Neuronal stem cell (in vitro differentiated cells): ENCODE data around the gene KDM4B.

Experiments
- DNase-seq: peaks from one replicate; pipeline ENCODE4 v3.0.0-alpha.2; 2013; ENCODE audit warnings: low spot score
- H2AFZ ChIP-seq: one replicate; pipeline ENCODE4 v1.6.1; 2013; ENCODE audit warnings: mild to moderate bottlenecking, low read length, inconsistent platforms
- H2AK5ac ChIP-seq: 2 replicates; pipeline ENCODE4 v1.6.1; 2013; ENCODE audit warnings: low read depth, mild to moderate bottlenecking, inconsistent platforms, low read length, moderate library complexity, mixed read lengths
- H2BK120ac ChIP-seq: 2 replicates; pipeline ENCODE4 v1.6.1; 2013; ENCODE audit warnings: low read depth, mild to moderate bottlenecking, inconsistent platforms, low read length, moderate library complexity, mixed read lengths
- H2BK12ac ChIP-seq: one replicate; pipeline ENCODE4 v1.6.1; 2013; ENCODE audit warnings: low read length, inconsistent platforms
- H2BK15ac ChIP-seq: 2 replicates; pipeline ENCODE4 v1.6.1; 2013; ENCODE audit warnings: mild to moderate bottlenecking, low read length, inconsistent platforms, mixed read lengths
- H2BK5ac ChIP-seq: one replicate; pipeline ENCODE4 v1.6.1; 2013; ENCODE audit warnings: inconsistent platforms, mild to moderate bottlenecking, low read length, moderate library complexity
- H3K14ac ChIP-seq: one replicate; pipeline ENCODE4 v1.6.1; 2013; ENCODE audit warnings: low read length, inconsistent platforms
- H3K18ac ChIP-seq: 2 replicates; pipeline ENCODE4 v1.6.1; 2013; ENCODE audit warnings: low read length, inconsistent platforms
- H3K23ac ChIP-seq: 2 replicates; pipeline ENCODE4 v1.6.1; 2013; ENCODE audit warnings: low read depth, mild to moderate bottlenecking, mixed read lengths, low read length, inconsistent platforms; ENCODE audit not compliant: poor library complexity
- H3K27ac ChIP-seq: replicated peaks from 3 replicates; pipeline ENCODE4 v1.5.1; 2013; ENCODE audit warnings: low read length, inconsistent platforms
- H3K27me3 ChIP-seq, 3 experiments: 2 replicates each; pipeline ENCODE4 v1.6.1; 2013; ENCODE audit warnings: low read length in 3 of 3, mild to moderate bottlenecking in 2 of 3, inconsistent platforms in 1 of 3, low read depth in 1 of 3, mixed read lengths in 1 of 3, moderate library complexity in 1 of 3; ENCODE audit not compliant: control insufficient read depth in 3 of 3, insufficient read depth in 3 of 3
- H3K36me3 ChIP-seq, 2 donors: replicated peaks in 1 of 2; 2 replicates each; pipeline ENCODE4 v1.6.1; 2013; ENCODE audit warnings: low read length in 2 of 2; ENCODE audit not compliant: control insufficient read depth in 2 of 2, insufficient read depth in 2 of 2
- H3K4ac ChIP-seq: 2 replicates; pipeline ENCODE4 v1.6.1; 2013; ENCODE audit warnings: inconsistent platforms, mild to moderate bottlenecking, low read length, moderate library complexity
- H3K4me1 ChIP-seq, 2 donors: 1 replicate in 1 of 2; 2 replicates in 1 of 2; pipeline ENCODE4 v1.6.1; 2013; ENCODE audit warnings: low read length in 2 of 2, low read depth in 1 of 2; ENCODE audit not compliant: control insufficient read depth in 2 of 2, insufficient read depth in 1 of 2
- H3K4me2 ChIP-seq: one replicate; pipeline ENCODE4 v1.6.1; 2013; ENCODE audit warnings: mild to moderate bottlenecking, low read length, inconsistent platforms; ENCODE audit not compliant: insufficient read depth, poor library complexity, severe bottlenecking
- H3K4me3 ChIP-seq, 2 donors: 2 replicates each; pipeline ENCODE4 v1.5.1; 2013; ENCODE audit warnings: low read length in 2 of 2, mild to moderate bottlenecking in 2 of 2, inconsistent platforms in 1 of 2, moderate library complexity in 1 of 2
- H3K79me1 ChIP-seq: one replicate; pipeline ENCODE4 v1.6.1; 2013; ENCODE audit warnings: low read depth, mild to moderate bottlenecking, inconsistent platforms, low read length, moderate library complexity
- H3K9ac ChIP-seq: one replicate; pipeline ENCODE4 v1.6.1; 2013; ENCODE audit warnings: mild to moderate bottlenecking, low read depth, low read length, inconsistent platforms; ENCODE audit not compliant: poor library complexity
- H3K9me3 ChIP-seq, 2 donors: replicated peaks in 1 of 2; 2 replicates each; pipeline versions ENCODE3 to v1.6.1; 2013; ENCODE audit warnings: low read length in 2 of 2, mild to moderate bottlenecking in 2 of 2, inconsistent platforms in 1 of 2, low read depth in 1 of 2, mixed read lengths in 1 of 2, moderate library complexity in 1 of 2; ENCODE audit not compliant: control insufficient read depth in 2 of 2, insufficient read depth in 1 of 2
- H4K8ac ChIP-seq: one replicate; pipeline ENCODE4 v1.6.1; 2013; ENCODE audit warnings: low read depth, mild to moderate bottlenecking, inconsistent platforms, low read length, moderate library complexity
- H4K91ac ChIP-seq: one replicate; pipeline ENCODE4 v1.6.1; 2013; ENCODE audit warnings: low read length, low read depth, mild to moderate bottlenecking, inconsistent platforms; ENCODE audit not compliant: poor library complexity
- WGBS, 2 donors: extraction: QIAGEN DNeasy Blood & Tissue Kit; methylation state at CpG; one replicate each; pipeline ENCODE4 v1.1.7; 2013; ENCODE audit warnings: missing lambda C conversion rate in 2 of 2, mixed read lengths in 1 of 2; ENCODE audit not compliant: insufficient read length in 2 of 2, insufficient replicate concordance in 1 of 2; ENCODE audit errors: extremely low coverage in 2 of 2; 5-methylcytosine and 5-hydroxymethylcytosine counted together

The KDM4B gene

GRCh38 chr19:4977299-4978174 is 8.6 kb downstream of the KDM4B start:
- H2BK15ac ChIP-seq, result no peak overlapping the region
- H3K27me3 ChIP-seq, result no peaks in the 10 kb centered on the region
- H3K36me3 ChIP-seq, result peaks cover 2 to 24% of the 10 kb centered on the region in 2 donors
- H3K14ac ChIP-seq, result no peak overlapping the region
- H2AK5ac ChIP-seq, result no peak overlapping the region
- no peak overlapping the region for H4K8ac ChIP-seq
- H4K91ac ChIP-seq, result no peak overlapping the region
- peak overlapping the region; percentile 52 for H3K23ac ChIP-seq
- H3K4me1 ChIP-seq, result peaks cover 3 to 15% of the 10 kb centered on the region in 2 donors
- no peak overlapping the region for H3K4ac ChIP-seq
- H3K79me1 ChIP-seq, result peaks cover 33% of the 10 kb centered on the region
- WGBS, 2 donors, result no CpG with 5 or more reads among the region's 36 CpGs
- H2BK5ac ChIP-seq, result peak overlapping the region; percentile 26
- no peak overlapping the region for H2BK12ac ChIP-seq
- no peak overlapping the region for H2BK120ac ChIP-seq
- DNase-seq, result no peak
- H2AFZ ChIP-seq, result no peak overlapping the region
- peak overlapping the region; percentile 78 for H3K9ac ChIP-seq
- H3K27ac ChIP-seq, result peak overlapping the region; percentile 33
- no peak overlapping the region for H3K4me2 ChIP-seq
- H3K18ac ChIP-seq, result peak overlapping the region; percentile 21
- no peak overlapping the region for H3K4me3 ChIP-seq
- H3K9me3 ChIP-seq, result no peaks in the 10 kb centered on the region

GRCh38 chr19:4979211-4979807 is 10.4 kb downstream of the KDM4B start:
- Histone ChIP-seq H2BK15ac (no peak overlapping the region), H3K79me1 (peaks cover 33% of the 10 kb centered on the region), H2BK120ac (no peak overlapping the region), H3K4me3 (no peak overlapping the region), H2BK12ac (no peak overlapping the region), H4K8ac (no peak overlapping the region), H3K36me3 (peaks cover 2 to 24% of the 10 kb centered on the region in 2 donors), H3K9me3 (peaks cover 0 to 1% of the 10 kb centered on the region in 2 donors), H3K9ac (peak overlapping the region; percentile 5), H3K27me3 (no peaks in the 10 kb centered on the region), H3K14ac (no peak overlapping the region), H3K23ac (no peak overlapping the region), H2AFZ (no peak overlapping the region), H3K4me1 (peaks cover 6 to 22% of the 10 kb centered on the region in 2 donors), H3K4me2 (no peak overlapping the region), H2AK5ac (no peak overlapping the region), H4K91ac (no peak overlapping the region), H3K27ac (no peak overlapping the region), H2BK5ac (no peak overlapping the region), H3K18ac (no peak overlapping the region), H3K4ac (no peak overlapping the region)
- no peak for DNase-seq
- WGBS, 2 donors, result no CpG with 5 or more reads among the region's 8 CpGs

DNA sequence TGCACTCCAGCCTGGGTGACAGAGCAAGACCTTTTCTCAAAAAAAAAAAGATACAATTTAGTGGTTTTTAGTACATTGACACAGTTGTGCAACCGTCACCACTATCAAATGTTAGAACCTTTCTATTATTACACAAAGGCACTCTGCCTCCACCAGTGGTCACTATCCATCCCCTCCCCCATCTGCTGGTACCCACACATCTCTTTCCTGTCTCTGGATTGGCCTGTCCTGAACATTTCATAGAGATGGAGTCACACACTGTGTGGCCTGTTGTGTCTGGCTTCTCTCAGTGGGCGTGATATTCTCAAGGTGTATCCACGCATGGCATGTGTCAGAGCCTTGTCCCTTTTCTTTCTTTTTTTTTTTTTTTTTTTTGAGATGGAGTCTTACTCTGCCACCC is 11.2 kb downstream of the KDM4B start:
- no peak for DNase-seq
- Histone ChIP-seq H4K91ac (no peak overlapping the region), H2AFZ (no peak overlapping the region), H2BK12ac (no peak overlapping the region), H3K9ac (no peak overlapping the region), H3K4ac (no peak overlapping the region), H3K4me2 (no peak overlapping the region), H2BK120ac (no peak overlapping the region), H3K79me1 (peaks cover 30% of the 10 kb centered on the region), H3K27ac (no peak overlapping the region), H3K14ac (no peak overlapping the region), H3K18ac (no peak overlapping the region), H3K36me3 (peaks cover 2 to 24% of the 10 kb centered on the region in 2 donors), H2BK15ac (no peak overlapping the region), H4K8ac (no peak overlapping the region), H2BK5ac (no peak overlapping the region), H3K4me1 (peaks cover 8 to 24% of the 10 kb centered on the region in 2 donors), H3K9me3 (peaks cover 0 to 1% of the 10 kb centered on the region in 2 donors), H3K4me3 (no peak overlapping the region), H3K27me3 (no peaks in the 10 kb centered on the region), H3K23ac (no peak overlapping the region), H2AK5ac (no peak overlapping the region)
- no CpG with 5 or more reads among the region's 3 CpGs for WGBS, 2 donors
